ENCODE measurements around the gene GRK6.

- no peak for TF ChIP-seq CTCF (IDR thresholded peaks at IDR 0.05; ENCODE audit: poor library complexity, severe bottlenecking)
- TF ChIP-seq POLR2AphosphoS5 (IDR thresholded peaks at IDR 0.05) = no peak
- no peak for TF ChIP-seq EP300 (conservative IDR thresholded peaks at IDR 0.05; ENCODE audit: poor library complexity, severe bottlenecking)
Measured at GRCh38 chr5:177382423-177383029, 44.0 kb upstream of the GRK6 start.

Measured in neural cell (in vitro differentiated cells).